Mucosa of descending colon (tissue), 3 donors: ENCODE measurements around the gene SLC38A4. TPM values are rescaled to one million over a fixed set of nuclear protein-coding genes. Genes with fewer than 3 reads are reported as not detected.

Experiments used
- ATAC-seq: fragments of 200-7000 bp; cut with Tn5 transposase; one replicate; pipeline ENCODE4 v1.9.1; 2020; ENCODE audit warnings: mild to moderate bottlenecking, moderate library complexity
- DNase-seq, 3 donors: peaks; one replicate each; pipeline ENCODE4 v3.0.0-alpha.2; 2020
- H3K36me3 ChIP-seq: fragments of 200-600 bp; one replicate; pipeline ENCODE4 v1.8.0; 2021; ENCODE audit warnings: low read depth, mild to moderate bottlenecking
- H3K4me1 ChIP-seq: fragments of 200-600 bp; one replicate; pipeline ENCODE4 v1.8.0; 2021; ENCODE audit warnings: low read depth, mild to moderate bottlenecking
- H3K4me3 ChIP-seq: fragments of 200-600 bp; one replicate; pipeline ENCODE4 v1.8.0; 2021; ENCODE audit warnings: mild to moderate bottlenecking
- H3K9me3 ChIP-seq: fragments of 200-600 bp; one replicate; pipeline ENCODE4 v1.8.0; 2021; ENCODE audit warnings: mild to moderate bottlenecking
- intact Hi-C, 2 donors: fragments of 100-400 bp; cut with DNase I in 1 of 2; cut with micrococcal nuclease in 1 of 2; formaldehyde crosslinking; loops; one replicate each; pipeline versions ENCODE4 v1.11.0 to v1.11.1; 2022; cut with DNase I, micrococcal nuclease
- total RNA-seq, 3 donors: library from RNA; stranded (reverse); fragmentation: NEBNext Ultra II Directional in 2 of 3; extraction: Animal tissue kit (Norgen Biotek cat#: 25700) in 2 of 3; gene quantifications; one replicate each; pipeline versions ENCODE4 v1.2.1 to v1.2.4, GENCODE V29; 2021 to 2023
- TF ChIP-seq, protein P1 (sequence below): fragments of 200-600 bp; IDR thresholded peaks from one replicate; pipeline ENCODE4 v1.8.0; 2022; ENCODE audit warnings: antibody characterized with exemption, mild to moderate bottlenecking
- donor health status: DM: no; HTN: no; CAD: no; lungs with moderate emphysema.
- donor health status: DM: no; HTN: no; CAD: no.
- donor health status: DM: no; HTN: yes; CAD: no.

Gene SLC38A4
- total RNA-seq, 3 donors from 2014 or later: 1.7 to 18.6 (median 4.5) TPM

DNA sequence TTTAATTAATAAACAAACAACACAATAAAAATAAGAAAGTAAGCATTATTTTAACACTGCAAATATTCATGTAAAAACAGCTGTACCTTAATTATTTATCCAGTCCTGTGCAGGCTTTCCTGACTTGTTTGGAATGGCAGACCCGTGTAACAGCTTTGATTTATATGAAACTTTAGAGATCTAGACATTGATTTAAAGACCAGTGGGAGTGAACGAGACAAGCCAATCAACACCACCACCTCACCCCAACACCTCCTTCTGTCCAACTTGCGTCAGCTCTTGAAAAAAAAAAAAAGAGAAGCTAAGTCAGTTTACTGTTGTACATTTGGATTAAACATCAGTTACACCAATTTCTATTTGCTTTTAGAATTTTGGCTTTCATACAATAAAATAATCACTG is 22.3 kb downstream of the SLC38A4 start:
- intact Hi-C loops: no loop called here
- Histone ChIP-seq H3K4me1 (no peaks in the 10 kb centered on the region), H3K4me3 (no peak overlapping the region), H3K9me3 (no peaks in the 10 kb centered on the region), H3K36me3 (no peaks in the 10 kb centered on the region)
- TF ChIP-seq, protein P1, sequence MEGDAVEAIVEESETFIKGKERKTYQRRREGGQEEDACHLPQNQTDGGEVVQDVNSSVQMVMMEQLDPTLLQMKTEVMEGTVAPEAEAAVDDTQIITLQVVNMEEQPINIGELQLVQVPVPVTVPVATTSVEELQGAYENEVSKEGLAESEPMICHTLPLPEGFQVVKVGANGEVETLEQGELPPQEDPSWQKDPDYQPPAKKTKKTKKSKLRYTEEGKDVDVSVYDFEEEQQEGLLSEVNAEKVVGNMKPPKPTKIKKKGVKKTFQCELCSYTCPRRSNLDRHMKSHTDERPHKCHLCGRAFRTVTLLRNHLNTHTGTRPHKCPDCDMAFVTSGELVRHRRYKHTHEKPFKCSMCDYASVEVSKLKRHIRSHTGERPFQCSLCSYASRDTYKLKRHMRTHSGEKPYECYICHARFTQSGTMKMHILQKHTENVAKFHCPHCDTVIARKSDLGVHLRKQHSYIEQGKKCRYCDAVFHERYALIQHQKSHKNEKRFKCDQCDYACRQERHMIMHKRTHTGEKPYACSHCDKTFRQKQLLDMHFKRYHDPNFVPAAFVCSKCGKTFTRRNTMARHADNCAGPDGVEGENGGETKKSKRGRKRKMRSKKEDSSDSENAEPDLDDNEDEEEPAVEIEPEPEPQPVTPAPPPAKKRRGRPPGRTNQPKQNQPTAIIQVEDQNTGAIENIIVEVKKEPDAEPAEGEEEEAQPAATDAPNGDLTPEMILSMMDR: no peak
- ATAC-seq: no peak
- DNase-seq: no peak

DNA sequence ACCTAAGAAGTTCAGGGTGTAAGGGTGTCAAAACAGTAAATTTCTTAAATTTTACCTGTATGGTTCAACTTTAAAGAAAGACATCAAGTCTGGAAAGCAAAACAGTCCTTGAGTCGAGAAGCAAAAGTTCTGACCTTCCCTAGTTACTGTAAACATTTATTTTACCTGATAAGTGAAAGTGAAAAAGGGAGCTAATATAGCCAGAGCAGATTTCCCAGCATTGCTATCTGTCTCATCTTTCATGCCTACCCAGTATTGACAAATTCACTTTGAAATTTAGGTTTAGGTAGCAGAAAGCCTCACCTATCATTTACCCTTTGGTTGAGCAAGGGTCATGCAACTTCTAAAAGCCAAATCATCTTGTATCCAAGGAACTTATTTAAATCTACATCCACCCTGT is 24.5 kb downstream of the SLC38A4 start:
- DNase-seq (no peak), ATAC-seq (no peak)
- Histone ChIP-seq H3K36me3 (no peaks in the 10 kb centered on the region), H3K4me3 (no peak overlapping the region), H3K9me3 (no peaks in the 10 kb centered on the region), H3K4me1 (no peaks in the 10 kb centered on the region)
- TF ChIP-seq, protein P1: no peak
- intact Hi-C loops: no loop called here

DNA sequence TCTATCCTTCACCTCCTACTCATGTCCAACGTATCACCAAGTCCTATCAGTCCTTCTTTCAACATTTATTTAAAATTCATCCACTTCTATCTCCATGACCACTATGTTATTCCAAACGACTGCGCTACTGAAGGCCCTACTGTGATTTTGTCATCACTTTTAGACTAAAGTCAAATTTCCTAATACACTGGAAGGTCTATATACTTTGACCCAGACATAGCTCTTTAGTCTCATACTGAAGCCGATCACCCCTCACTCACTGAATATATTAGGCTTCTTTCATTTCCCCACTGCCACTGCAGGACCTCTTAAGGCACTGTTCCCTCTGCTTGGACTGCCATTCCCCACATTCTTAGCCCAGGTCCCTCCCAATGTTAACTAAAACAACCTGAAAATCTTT is 25.6 kb downstream of the SLC38A4 start:
- ATAC-seq: no peak
- DNase-seq: no peak
- Histone ChIP-seq H3K9me3 (no peaks in the 10 kb centered on the region), H3K36me3 (no peaks in the 10 kb centered on the region), H3K4me1 (no peaks in the 10 kb centered on the region), H3K4me3 (no peak overlapping the region)
- TF ChIP-seq, protein P1: no peak
- intact Hi-C loops: no loop called here

DNA sequence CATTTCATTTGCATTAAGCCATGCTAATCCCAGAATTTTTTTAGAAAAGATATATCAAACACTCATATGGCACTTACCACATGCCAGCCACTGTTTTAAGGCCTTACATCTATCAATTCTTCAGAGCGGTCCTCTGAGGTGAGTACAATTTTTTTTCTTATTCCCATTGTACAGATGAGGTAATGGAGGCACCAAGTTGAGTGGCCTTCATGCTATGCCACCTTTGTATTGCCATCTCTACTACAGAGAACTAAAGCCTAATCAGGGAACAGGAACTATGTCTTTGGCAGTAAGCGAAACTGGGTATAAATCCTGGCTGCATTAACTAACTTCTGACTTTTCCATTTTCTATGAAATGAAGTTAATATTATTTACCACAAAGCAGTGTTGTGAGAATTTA is 27.1 kb downstream of the SLC38A4 start:
- H3K4me3 ChIP-seq: no peak overlapping the region
- no peak for ATAC-seq
- DNase-seq: no peak
- intact Hi-C loops: no loop called here
- H3K4me1 ChIP-seq: no peaks in the 10 kb centered on the region
- H3K36me3 ChIP-seq: no peaks in the 10 kb centered on the region
- no peaks in the 10 kb centered on the region for H3K9me3 ChIP-seq
- TF ChIP-seq, protein P1: no peak

DNA sequence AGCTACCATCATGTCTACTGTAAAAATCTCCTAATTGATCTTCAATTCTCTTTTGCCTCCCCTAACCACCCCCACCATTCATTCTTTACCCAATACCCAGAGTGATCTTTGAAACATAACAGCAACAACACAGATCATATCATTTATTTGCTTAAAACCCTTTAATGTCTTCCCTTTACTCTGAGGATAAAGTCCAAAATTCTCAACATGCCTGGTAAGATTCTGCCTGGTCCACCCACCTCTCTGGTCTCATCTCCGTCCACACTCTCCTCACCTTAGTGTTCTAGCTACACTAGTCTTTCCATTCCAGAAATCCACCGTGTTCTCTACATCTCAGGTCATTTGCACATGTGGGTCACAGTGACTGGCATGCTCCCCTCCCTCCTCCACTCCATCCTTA is 27.7 kb downstream of the SLC38A4 start:
- no peaks in the 10 kb centered on the region for H3K36me3 ChIP-seq
- intact Hi-C loops: no loop called here
- H3K9me3 ChIP-seq: no peaks in the 10 kb centered on the region
- ATAC-seq: no peak
- no peak for DNase-seq
- TF ChIP-seq, protein P1: no peak
- no peaks in the 10 kb centered on the region for H3K4me1 ChIP-seq
- H3K4me3 ChIP-seq: no peak overlapping the region

DNA sequence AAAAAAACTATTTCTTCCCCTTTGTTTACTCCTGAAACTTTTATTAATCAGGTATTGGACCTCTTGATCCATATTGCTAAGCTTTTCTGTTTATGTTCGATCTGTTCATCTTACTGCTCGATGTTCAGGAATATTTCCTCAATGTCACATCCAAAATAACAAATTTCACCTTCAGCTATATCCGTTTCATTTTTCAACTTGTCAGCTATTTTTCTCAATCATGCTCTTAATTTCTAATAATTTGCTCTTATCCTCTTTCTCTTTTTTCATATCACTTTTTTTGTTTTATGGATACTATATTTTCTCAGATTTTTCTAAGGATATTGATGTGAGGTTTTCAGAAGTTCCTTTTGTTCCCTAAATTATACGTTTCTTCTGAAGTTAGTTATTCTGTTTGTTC is 29.8 kb downstream of the SLC38A4 start:
- H3K4me1 ChIP-seq: no peaks in the 10 kb centered on the region
- no peaks in the 10 kb centered on the region for H3K36me3 ChIP-seq
- no peak for ATAC-seq
- no peak overlapping the region for H3K4me3 ChIP-seq
- no peaks in the 10 kb centered on the region for H3K9me3 ChIP-seq
- TF ChIP-seq, protein P1: no peak
- intact Hi-C loops: no loop called here
- DNase-seq: no peak
